Caco-2 (cell line): ENCODE data around the gene SHROOM3. TPM values are rescaled to one million over a fixed set of nuclear protein-coding genes. Genes with fewer than 3 reads are reported as not detected.

ENCODE experiments used
- BruUV-seq: library from RNA; stranded (reverse); fragments of 400-500 nt; replicated peaks from 2 replicates; lab custom pipeline; 2021; lab: Mats Ljungman, UMichigan
- CTCF ChIA-PET: fragments of 300-600 bp; sonication (Branson Sonifier 250); formaldehyde crosslinking; loops from one replicate; lab custom pipeline; 2022; ENCODE audit warnings: antibody characterized with exemption; lab: Charles Lee
- POLR2A ChIA-PET: fragments of 300-600 bp; sonication (Branson Sonifier 250); formaldehyde crosslinking; loops from one replicate; lab custom pipeline; 2022; ENCODE audit warnings: antibody characterized with exemption; lab: Charles Lee
- DNase-seq, 2 experiments: peaks; one replicate each; pipeline versions ENCODE4 v3.0.0 to v3.0.0-alpha.2; 2020 to 2022
- H3K27me3 ChIP-seq: replicated peaks from 2 replicates; pipeline ENCODE4 v1.6.0; 2011; ENCODE audit warnings: low read length; ENCODE audit not compliant: control insufficient read depth, insufficient read depth
- H3K36me3 ChIP-seq: 2 replicates; pipeline ENCODE4 v1.5.1; 2011; ENCODE audit warnings: low read length; ENCODE audit not compliant: control insufficient read depth, insufficient read depth
- H3K4me1 ChIP-seq: fragments of 250-450 bp; sonication (Bioruptor Pico); 2 replicates; pipeline ENCODE4 v1.5.1; 2020; ENCODE audit warnings: mild to moderate bottlenecking
- H3K4me3 ChIP-seq: 2 replicates; pipeline ENCODE4 v1.5.1; 2011; ENCODE audit warnings: low read depth, mild to moderate bottlenecking, control low read depth, low read length
- H3K9me3 ChIP-seq: fragments of 250-450 bp; sonication (Bioruptor Pico); 2 replicates; pipeline ENCODE4 v1.5.1; 2020; ENCODE audit warnings: mild to moderate bottlenecking, moderate library complexity
- H3K27ac Mint-ChIP-seq: one replicate; pipeline ENCODE4 v1.8.0; 2022; ENCODE audit warnings: mixed read lengths; ENCODE audit not compliant: unreplicated experiment
- H3K27me3 Mint-ChIP-seq: one replicate; pipeline ENCODE4 v1.8.0; 2022; ENCODE audit warnings: mixed read lengths; ENCODE audit not compliant: insufficient read depth, unreplicated experiment
- H3K36me3 Mint-ChIP-seq: one replicate; pipeline ENCODE4 v1.8.0; 2022; ENCODE audit warnings: mild to moderate bottlenecking, mixed read lengths; ENCODE audit not compliant: insufficient read depth, unreplicated experiment
- H3K4me1 Mint-ChIP-seq: one replicate; pipeline ENCODE4 v1.8.0; 2022; ENCODE audit warnings: low read depth, mixed read lengths; ENCODE audit not compliant: unreplicated experiment
- H3K4me3 Mint-ChIP-seq: one replicate; pipeline ENCODE4 v1.8.0; 2022; ENCODE audit warnings: mild to moderate bottlenecking, moderate library complexity, mixed read lengths; ENCODE audit not compliant: unreplicated experiment
- H3K9me3 Mint-ChIP-seq: one replicate; pipeline ENCODE4 v1.8.0; 2022; ENCODE audit warnings: mixed read lengths; ENCODE audit not compliant: unreplicated experiment
- intact Hi-C: fragments of 100-400 bp; cut with micrococcal nuclease; formaldehyde crosslinking; loops from one replicate; pipeline ENCODE4 v1.10.0; 2022; ENCODE audit not compliant: unreplicated experiment
- total RNA-seq: library from RNA; stranded (reverse); gene quantifications from 2 replicates; pipeline ENCODE4 v1.2.3, GENCODE V29; 2022
- TF ChIP-seq, protein P1 (sequence below), 2 experiments: fragments of 200-600 bp in 1 of 2; IDR thresholded peaks; 1 replicate in 1 of 2; 2 replicates in 1 of 2; pipeline versions ENCODE4 v1.5.1 to v1.8.0; 2011 to 2022; ENCODE audit warnings: antibody characterized with exemption in 1 of 2, control low read depth in 1 of 2, inconsistent platforms in 1 of 2, low read depth in 1 of 2, low read length in 1 of 2, mild to moderate bottlenecking in 1 of 2, moderate library complexity in 1 of 2; ENCODE audit not compliant: insufficient read depth in 1 of 2, severe bottlenecking in 1 of 2, unreplicated experiment in 1 of 2

The SHROOM3 gene
- total RNA-seq, 1 experiment from 2014 or later, result 16.3 TPM

DNA sequence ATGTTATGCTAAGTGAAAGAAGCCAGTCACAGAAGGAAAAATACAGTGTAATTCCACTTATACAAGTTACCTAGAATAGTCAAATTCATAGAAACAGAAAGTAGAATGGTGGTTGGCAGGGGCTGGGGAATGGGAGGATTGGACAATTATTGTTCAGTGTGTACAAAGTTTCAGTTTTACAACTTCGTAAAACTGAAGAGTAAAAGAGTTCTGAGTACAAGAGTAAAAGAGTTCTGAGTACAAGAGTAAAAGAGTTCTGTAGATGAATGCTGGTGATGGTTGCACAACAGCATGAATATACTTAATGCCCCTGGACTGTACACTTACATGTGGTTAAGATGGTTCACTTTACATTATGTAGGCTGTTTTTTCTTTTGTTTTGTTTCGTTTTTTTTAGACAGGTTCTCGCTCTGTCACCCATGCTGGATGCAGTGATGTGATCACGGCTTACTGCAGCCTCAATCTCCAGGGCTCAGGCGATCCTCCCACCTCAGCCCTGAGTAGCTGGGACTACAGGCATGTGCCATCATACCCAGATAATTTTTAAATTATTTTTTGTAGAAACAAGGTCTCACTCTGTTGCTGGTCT is 232.0 kb downstream of the SHROOM3 start:
- DNase-seq, result no peak
- Mint-ChIP-seq H3K4me1 (peaks cover 18% of the 10 kb centered on the region), H3K9me3 (no peaks in the 10 kb centered on the region), H3K36me3 (no peaks in the 10 kb centered on the region), H3K27ac (no peak overlapping the region), H3K27me3 (no peaks in the 10 kb centered on the region), H3K4me3 (no peak overlapping the region)
- H3K4me1 ChIP-seq, result peaks cover 49% of the 10 kb centered on the region
- H3K9me3 ChIP-seq, result no peaks in the 10 kb centered on the region
- H3K36me3 ChIP-seq, result no peaks in the 10 kb centered on the region
- no peaks in the 10 kb centered on the region for H3K27me3 ChIP-seq
- no peak overlapping the region for H3K4me3 ChIP-seq
- no TSS peak for BruUV-seq
- intact Hi-C loops, result no loop called here
- POLR2A ChIA-PET, result no interaction called here
- TF ChIP-seq, protein P1, sequence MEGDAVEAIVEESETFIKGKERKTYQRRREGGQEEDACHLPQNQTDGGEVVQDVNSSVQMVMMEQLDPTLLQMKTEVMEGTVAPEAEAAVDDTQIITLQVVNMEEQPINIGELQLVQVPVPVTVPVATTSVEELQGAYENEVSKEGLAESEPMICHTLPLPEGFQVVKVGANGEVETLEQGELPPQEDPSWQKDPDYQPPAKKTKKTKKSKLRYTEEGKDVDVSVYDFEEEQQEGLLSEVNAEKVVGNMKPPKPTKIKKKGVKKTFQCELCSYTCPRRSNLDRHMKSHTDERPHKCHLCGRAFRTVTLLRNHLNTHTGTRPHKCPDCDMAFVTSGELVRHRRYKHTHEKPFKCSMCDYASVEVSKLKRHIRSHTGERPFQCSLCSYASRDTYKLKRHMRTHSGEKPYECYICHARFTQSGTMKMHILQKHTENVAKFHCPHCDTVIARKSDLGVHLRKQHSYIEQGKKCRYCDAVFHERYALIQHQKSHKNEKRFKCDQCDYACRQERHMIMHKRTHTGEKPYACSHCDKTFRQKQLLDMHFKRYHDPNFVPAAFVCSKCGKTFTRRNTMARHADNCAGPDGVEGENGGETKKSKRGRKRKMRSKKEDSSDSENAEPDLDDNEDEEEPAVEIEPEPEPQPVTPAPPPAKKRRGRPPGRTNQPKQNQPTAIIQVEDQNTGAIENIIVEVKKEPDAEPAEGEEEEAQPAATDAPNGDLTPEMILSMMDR (IDR thresholded peaks at IDR 0.05; ENCODE audit: insufficient read depth in 1 of 2, low read depth in 1 of 2, low read length in 1 of 2, severe bottlenecking in 1 of 2, unreplicated experiment in 1 of 2), result no peak
- CTCF ChIA-PET, result no interaction called here

DNA sequence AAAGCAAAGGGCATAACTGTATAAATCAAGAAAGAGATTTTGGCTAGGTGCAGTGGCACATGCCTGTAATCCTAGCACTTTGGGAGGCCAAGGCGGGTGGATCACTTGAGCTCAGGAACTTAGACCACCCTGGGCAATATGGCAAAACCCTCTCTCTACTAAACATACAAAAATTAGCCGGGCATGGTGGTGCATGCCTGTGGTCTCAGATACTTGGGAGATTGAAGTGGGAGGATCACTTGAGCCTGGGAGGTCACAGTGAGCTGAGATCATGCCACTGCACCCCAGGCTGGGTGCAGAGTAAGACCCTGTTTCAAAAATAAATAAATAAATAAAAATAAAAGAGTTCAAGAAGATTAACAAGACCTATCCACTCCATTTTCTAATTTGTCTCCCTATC is 235.6 kb downstream of the SHROOM3 start:
- DNase-seq, result no peak
- no TSS peak for BruUV-seq
- Mint-ChIP-seq H3K4me3 (no peak overlapping the region), H3K27ac (no peak overlapping the region), H3K4me1 (peaks cover 20% of the 10 kb centered on the region), H3K36me3 (no peaks in the 10 kb centered on the region), H3K9me3 (no peaks in the 10 kb centered on the region), H3K27me3 (no peaks in the 10 kb centered on the region)
- Histone ChIP-seq H3K4me3 (no peak overlapping the region), H3K9me3 (no peaks in the 10 kb centered on the region), H3K27me3 (no peaks in the 10 kb centered on the region), H3K36me3 (no peaks in the 10 kb centered on the region; the same call in 1 of the 2 replicates), H3K4me1 (peaks cover 28% of the 10 kb centered on the region)
- TF ChIP-seq, protein P1 (IDR thresholded peaks at IDR 0.05; ENCODE audit: insufficient read depth in 1 of 2, low read depth in 1 of 2, low read length in 1 of 2, severe bottlenecking in 1 of 2, unreplicated experiment in 1 of 2), result no peak
- intact Hi-C loops, result no loop called here
- CTCF ChIA-PET, result no interaction called here
- POLR2A ChIA-PET, result no interaction called here

DNA sequence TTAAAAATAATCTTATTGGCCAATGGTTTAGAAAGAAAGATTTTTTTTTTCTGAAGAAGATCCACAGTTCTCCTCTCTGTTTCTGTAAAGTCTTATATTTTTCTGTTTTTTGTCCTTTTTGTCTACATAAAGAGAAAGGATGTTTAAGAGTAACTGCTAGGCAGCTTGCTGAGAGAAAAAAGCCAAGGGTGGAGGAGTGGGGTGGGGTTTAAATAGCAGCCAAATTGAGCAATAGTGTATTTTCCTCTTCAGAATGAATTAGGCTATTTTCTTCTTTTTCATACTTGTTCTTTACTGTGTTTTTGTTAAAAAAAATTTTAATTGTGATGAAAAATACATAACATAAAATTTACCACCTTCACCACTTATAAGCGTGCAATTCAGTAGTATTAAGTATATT is 238.3 kb downstream of the SHROOM3 start:
- Mint-ChIP-seq H3K4me3 (no peak overlapping the region), H3K9me3 (no peaks in the 10 kb centered on the region), H3K27ac (no peak overlapping the region), H3K27me3 (no peaks in the 10 kb centered on the region), H3K4me1 (peaks cover 8% of the 10 kb centered on the region), H3K36me3 (peaks cover 5% of the 10 kb centered on the region)
- intact Hi-C loops, result no loop called here
- TF ChIP-seq, protein P1 (IDR thresholded peaks at IDR 0.05; ENCODE audit: insufficient read depth in 1 of 2, low read depth in 1 of 2, low read length in 1 of 2, severe bottlenecking in 1 of 2, unreplicated experiment in 1 of 2), result no peak
- no peaks in the 10 kb centered on the region; the same call in 1 of the 2 replicates for H3K36me3 ChIP-seq
- no peak for DNase-seq
- CTCF ChIA-PET, result no interaction called here
- no TSS peak for BruUV-seq
- no peaks in the 10 kb centered on the region for H3K27me3 ChIP-seq
- POLR2A ChIA-PET, result no interaction called here
- H3K4me3 ChIP-seq, result no peak overlapping the region
- H3K9me3 ChIP-seq, result no peaks in the 10 kb centered on the region
- peaks cover 10% of the 10 kb centered on the region for H3K4me1 ChIP-seq
